Epidermal melanocyte (primary cell): ENCODE measurements around the gene WDR93.

Experiments
- DNase-seq: peaks from one replicate; pipeline ENCODE4 v3.0.0; 2011; ENCODE audit warnings: low spot score; ENCODE audit not compliant: insufficient read length

The WDR93 gene

DNA sequence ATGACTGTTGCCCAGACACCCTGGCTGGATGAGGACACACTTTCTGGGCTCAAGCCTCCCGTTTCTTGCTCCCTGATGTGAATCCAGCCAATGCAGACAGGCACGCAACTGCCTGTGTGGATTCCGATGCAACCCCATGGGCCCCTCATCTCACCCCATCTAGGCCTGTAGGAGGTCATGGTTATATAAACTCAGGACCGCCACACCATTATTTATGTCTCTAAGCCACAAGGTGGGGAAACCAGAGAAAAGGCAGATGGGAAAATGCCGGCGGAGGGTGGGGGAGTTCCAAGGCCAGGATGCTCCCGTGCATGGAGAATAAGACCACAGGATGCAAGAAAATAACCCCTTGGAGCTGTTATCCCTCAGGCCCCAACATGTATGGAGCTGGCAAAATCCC lies 58.4 kb downstream of the WDR93 start:
- no peak for DNase-seq

DNA sequence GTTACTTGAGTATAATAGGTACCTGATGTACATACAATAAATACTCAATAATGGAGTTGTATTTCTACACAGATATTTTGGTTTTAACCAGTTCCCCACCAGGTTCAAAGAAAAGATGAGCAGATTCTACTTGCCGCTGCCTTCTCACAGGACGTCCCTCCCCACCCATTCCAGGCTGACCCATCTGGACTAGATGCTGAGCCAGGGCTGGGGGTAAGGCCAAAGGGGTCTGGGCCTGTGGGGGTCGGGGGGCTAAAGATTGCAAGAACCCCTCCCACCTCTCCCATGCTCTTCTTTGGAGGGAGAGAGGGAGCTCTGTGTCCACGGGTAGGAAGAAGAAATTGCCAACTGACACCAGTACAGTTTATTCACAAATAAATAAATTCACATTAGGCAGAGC lies 58.9 kb downstream of the WDR93 start:
- no peak for DNase-seq

DNA sequence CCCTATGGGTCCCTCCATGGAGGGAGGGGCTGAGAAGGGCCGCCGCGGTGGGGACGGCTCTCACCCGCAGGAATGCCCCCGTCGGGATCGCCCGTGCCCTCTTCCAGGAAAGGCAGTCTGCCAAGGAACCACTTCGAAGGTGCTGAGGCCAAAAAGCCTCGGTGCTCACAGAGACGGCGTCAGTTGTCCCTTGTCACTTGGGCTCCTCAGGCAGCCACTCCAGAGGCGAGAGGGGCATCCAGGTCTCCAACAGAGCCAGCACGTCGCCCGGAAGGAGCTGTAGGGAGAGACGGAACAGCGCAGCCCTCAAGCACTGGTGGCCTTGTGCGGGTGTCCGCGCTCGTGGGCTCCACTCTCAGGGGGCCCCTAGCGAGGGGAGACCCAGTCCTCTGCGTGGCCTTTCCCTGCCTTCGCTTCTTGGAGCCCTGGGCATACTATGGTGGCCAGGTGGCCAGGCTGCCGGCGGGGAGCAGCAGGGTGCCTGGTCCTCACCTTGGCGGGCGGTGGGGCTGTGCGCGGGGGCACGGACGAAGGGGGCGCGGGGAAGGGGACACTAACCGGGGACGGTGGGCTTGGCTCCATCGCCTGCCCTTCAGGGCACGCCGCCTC lies 59.4 kb downstream of the WDR93 start:
- DNase-seq: no peak

DNA sequence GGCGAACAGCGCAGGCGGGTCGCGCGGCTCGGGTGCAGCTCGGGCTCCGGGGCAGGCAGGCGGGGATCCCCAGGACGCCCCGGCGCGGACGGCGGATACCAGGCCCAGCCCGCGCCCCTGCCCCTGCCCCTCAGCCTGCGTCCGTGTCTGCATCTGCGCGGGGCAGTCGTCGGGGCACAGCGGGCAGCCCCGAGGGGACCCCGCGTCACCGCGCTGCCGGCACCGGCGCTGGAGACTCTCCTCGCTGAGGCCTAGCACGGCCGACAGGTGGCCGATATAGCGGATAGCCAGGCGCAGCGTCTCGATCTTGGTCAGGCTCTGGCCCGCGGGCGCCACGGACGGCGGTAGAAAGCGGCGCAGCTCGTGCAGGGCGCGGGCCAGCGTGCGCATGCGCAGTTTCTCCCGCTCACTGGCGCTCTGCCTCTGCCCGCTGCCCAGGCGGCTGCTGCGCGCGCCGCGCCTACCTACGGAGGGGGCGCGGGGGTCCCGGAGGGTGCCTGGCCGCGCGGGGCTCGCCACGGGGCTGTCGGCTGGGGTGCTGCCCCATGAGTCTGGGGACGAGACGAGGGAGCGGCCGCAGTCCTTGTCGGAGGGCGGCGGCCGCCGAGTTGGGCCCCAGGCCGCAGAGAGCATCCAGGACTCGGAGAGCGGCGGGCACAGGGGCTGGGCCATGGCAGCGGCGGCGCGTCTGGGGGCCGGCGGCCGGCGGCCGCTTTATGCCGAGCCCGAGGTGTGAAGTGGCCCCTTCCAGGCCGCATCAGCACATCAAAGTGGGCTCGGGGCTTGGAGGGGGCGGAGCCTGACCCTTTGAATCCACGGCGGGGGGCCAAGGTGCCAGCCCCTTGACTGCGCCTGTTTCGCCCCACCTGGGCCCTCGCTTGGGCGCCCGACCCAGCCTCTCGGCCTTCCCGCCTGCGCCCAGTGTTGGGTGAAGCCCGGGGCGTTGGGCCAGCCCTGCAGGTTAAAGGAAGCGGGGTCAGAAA lies 60.2 kb downstream of the WDR93 start, which contains the start of gene MESP1:
TSS of gene MESP1 (minus strand) at position 690 of the 983 bp plus-strand sequence. CDS start at position 672, 18 bp downstream.
- peak; percentile 94 for DNase-seq

DNA sequence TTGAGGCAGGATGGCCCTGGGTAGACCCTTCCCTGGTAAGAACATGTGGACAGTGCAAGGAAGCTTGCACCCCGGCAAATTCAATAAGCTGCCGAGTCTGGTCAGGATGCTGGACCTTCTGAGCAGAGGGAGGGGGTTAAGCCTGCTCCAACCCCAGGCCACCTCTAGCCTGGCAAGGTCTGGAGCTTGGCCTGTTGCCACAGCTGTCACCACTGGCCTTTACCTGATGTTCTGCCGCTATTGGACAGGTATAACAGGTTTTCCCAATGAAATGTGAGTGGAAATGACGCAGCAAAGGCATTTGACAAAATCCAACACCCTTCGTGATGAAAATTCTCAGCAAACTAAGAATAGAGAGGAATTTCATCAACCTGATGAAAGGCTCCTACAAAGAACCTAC lies 61.1 kb downstream of the WDR93 start:
- DNase-seq: no peak

DNA sequence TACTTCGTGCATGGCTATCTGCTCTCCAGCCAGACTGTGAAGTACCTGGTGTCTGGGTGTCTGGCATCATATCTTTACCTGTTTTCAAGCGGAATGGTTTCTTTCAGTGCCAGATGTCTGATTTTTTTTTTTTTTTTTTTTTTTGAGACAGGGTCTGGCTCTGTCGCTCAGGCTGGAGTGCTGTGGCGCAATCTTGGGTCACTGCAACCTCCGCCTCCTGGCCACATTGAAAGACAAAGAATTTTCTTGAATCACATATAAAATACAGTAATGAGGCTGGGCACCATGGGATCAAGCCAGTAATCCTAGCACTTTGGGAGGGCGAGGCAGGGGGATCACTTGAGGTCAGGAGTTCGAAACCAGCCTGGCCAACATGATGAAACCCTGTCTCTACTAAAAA lies 63.2 kb downstream of the WDR93 start:
- no peak for DNase-seq

DNA sequence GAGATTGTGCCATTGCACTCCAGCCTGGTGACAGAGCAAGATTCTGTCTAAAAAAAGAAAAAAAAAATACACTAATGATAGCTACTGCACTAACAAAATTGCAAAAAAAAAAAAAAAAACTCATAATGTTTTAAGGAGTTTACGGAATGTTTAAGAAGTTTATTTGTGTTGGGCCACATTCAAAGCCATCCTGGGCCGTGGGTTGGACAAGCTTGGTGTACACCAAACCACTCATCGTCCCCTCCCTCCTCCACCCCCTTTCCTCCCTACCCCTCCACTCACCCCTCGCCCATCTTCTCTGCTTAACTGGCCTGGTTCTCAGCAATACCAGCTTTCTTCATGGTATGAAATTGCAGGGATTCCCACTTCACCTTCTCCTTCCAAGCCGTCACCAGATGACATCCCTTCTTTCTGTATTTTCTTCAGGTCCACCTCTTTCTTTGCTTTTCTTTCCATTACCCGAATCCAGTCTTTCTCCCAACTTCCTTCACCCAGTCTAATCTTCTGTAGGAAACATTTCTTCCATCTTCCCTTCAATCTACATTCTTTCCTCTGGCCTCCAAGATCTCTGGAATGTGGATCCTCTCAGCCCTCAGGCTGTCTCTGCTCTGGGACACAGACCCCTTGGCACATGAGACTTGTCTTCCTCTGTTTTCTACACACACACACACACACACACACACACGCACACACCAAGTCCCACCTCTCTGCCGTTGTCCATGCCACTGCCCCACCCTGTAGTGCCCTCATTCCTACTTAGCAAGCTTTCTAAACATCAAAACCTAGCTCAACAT lies 63.9 kb downstream of the WDR93 start:
- peak; percentile 33 for DNase-seq

DNA sequence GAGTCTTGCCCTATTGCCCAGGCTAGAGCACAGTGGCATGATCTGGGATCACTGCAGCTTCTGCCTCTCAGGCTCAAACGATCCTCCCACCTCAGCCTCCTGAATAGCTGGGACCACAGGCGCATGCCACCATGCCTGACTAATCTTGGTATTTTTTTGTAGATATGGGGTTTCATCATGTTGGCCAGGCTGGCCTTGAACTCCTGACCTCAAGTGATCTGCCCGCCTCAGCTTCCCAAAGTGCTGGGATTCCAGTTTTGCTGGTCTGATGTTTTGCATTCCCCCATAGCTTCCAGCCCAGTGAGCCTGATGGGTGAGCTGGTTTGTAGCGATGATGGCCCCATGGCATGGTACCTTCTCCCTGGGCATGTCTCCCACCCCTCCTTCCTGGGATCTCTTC lies 65.1 kb downstream of the WDR93 start:
- DNase-seq: no peak

DNA sequence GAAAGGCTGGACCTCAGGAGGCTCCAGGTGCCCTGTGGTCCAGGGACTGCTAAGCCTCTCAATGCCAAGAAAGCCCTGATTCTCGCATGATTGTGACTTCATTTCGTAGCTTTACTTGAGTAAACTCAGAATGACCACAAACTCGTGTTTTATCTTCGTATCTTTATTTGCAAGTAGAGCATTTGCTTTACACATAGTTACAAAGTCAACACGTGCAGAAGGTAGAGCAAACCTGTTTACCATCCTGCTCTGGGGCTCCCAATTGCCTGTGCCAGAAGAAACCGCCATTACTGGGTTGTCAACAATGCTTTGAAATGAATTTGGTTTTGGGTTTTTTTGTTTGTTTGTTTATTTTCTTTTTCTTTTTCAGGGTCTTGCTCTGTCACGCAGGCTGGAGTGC lies 66.3 kb downstream of the WDR93 start:
- DNase-seq: no peak

DNA sequence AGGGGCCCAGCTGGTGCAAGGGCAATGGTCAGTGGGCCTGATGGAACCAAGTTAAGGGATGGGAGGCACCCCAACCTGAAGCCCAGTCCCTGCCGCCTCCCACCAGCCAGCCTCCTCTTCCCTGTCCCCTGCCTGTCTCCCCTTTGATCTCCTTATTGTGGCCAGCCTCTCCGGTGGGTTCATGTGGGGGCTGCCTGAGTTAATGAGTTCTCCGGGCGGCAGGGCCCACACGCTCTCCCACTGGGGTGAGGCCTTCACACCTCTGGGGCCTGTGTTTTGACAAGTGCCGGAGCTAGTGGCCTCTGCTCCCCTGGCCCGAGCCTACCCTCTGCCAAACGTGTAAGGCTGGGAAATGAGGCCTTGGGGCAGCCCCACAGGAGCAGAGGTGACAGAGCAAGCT lies 67.7 kb downstream of the WDR93 start:
- no peak for DNase-seq

DNA sequence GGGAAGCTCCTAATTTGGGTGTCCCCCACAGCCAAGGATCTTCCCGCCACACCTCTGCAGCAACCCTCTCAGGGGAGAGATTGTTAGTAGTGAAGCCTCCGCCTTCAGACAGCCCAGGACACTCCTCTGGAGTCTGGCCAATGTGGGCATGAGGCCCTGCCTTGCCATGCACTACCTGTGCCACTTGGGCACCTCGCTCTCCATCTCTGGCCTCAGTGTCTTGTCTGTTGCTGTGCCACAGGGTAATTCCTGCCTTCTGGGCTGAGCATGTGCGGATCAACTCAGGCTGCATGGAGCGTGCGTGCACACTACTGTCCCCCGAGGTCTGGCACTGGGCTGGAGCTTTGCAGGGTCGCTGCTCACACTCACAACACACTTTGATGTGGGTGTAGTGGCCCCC lies 68.4 kb downstream of the WDR93 start:
- no peak for DNase-seq

DNA sequence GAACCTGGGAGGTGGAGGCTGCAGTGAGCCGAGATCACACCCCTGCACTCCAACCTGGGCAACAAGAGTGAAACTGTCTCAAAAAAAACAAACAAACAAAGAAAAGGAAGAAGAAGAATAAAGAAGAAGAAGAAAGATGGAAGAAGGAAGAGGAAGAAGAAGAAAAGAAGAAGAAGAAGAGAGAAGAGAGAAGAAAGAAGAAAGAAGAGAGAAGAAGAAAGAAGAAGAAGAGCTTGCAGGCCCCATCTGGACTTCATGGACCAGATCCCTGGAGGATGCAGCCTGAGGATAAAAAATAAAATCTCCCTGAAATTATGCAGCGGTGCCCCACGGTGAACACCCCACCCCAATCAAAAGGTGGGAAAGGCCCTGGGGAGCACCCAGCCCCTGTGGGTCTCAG lies 69.2 kb downstream of the WDR93 start:
- DNase-seq: no peak

DNA sequence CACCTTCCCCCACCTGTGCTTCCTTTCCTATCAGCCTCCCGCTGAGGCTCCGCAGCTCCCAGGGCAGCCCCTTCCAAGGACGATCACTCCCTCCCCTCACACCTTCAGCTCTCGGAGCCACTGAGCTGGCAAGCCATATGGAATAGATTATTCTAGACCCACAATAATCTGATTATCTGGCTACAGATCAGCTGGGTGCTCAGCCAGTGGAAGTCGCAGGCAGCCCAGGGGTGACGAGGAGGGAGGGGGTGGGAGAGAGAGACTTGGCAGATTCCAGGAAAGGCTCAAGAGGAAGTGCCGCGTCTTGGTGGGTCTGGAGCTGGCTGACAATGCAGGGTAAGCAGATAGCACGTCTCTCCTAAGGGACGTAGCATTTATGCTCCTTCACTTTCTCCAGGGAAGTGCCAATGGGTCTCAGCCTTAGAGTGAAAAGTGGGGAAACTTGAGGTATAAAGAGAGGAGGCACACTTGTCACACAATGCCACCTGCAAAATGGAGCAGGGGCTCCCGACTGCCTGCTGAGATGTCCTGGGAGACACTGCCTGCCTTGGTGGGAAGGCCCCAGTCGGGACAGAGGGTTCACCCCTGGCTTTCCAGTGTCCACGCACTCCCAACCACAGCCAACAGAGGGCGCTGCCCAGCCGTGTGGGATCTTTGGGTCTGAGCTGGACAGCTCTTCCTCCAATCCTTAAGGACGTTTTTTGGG lies 69.8 kb downstream of the WDR93 start:
- peak; percentile 84 for DNase-seq

DNA sequence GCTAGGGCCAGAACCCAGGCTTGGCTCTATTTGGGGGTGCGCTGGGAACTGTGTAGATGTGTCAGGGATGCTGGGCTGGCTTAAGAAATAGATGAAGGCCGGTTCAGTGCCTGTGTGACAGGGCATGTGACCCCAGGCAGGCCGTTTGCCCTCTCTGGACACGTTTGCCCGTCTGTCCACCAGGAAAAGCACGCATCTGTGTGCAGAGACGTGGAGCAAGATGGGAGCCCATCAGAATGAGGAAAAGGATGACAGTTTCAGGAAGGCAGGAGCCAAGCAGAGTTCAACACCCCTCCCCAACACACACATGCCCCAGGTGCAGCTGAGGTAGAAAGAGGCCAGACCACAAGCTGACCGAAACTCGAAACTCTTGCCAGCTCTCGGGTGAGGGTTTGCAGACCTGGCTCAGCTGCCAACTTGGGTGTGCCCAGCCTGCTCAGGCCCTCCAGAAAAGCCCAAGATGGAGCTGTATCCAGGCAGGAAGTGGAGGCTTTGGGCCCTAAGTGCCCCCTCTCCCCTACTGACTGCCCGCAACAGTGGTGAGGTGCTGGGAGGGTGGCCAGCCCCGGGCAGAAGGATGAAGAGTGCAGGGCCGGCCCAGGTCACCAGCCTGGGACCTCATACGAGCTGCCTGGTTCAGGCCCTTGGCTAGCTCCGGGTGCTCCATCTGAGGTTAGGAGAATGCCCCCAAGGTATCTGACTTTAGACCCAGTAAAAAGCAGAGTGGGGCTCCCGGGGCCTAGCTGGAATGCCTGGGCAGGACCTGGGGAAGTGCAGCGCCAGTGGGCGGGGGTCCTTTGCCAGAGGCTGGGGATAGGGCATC lies 70.6 kb downstream of the WDR93 start:
- no peak for DNase-seq

DNA sequence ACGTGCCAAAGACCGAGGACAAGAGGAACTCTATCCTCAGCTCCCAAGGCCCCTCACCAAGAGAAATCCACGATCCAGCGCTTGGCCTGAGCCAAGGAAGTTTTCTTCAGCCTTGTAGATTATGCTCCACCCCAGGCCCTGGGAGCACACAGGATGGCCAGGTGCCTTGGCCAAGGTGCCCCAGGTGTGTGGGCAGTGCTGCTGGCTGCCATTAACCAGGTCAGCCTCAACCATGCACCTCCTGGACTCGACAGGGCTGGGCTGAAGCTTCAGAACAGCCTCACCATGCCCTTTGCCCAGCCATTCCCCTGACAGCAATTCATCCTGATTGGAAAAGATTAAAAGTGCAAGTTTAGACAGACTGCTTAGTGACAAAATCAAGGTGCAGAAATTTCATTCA lies 71.3 kb downstream of the WDR93 start:
- no peak for DNase-seq

DNA sequence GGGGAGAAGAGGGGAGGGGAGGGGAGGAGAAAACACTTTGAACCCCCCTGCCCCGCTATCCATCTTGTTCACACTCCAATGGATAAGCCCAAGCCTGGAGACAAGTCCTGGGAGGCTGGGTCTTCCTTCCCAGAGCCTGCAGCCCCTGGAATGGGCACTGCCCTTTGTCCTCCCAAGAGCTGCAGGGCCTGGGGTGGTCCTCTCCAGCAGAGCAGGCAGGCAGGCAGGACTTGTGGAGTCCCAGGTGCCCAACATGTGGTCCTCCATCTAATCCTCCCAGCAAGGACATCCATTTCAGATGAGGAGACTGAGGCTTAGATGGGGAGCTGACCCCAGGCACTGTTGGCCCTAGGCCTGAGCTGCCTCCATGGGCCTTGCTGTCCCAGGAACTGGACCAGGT lies 75.1 kb downstream of the WDR93 start:
- no peak for DNase-seq

DNA sequence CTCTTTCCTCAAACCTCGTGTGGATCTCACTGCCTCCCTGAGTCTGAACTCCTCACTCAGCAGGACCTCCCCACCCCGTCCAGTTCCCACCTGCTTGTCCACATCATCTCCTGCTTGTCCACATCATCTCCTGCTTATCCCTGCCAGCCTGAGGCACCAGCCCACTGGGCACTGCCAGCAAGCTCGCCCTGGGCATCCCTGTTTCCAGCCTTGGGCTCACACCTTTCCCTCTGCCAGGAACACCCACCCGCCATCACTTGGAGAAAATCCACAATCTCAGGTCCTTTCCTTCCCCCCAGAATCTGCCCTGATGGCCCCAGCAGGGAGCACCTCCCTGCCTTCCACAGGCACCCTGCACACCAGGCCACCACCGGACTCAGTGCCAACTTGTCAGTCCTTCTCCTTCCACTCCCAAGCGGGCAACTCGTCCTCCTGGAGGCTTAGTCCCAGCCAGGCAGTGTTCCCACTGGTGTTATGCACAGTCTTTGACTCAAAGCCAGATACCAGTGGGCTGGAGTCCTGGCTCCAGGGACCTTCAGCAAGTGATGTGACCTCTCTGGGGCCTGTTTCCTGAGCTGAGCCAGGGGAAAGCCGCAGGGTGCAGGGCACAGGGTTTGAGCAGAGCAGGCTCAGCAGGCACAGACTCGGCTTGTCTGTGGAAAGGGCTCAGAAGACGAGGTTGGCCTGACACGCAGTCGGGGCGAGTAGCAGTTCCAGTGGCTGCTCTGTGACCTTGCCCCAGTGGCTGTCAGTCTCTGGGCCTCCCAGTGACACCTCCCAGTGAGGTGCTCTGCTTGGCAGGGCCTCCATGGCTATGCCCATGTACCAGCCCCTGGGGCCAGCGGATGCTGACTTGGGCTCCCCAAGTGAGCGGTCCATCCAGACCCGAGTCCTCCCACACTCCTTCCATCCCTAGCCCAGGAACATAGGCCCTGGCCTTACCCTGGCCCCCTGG lies 76.0 kb downstream of the WDR93 start:
- DNase-seq: no peak

DNA sequence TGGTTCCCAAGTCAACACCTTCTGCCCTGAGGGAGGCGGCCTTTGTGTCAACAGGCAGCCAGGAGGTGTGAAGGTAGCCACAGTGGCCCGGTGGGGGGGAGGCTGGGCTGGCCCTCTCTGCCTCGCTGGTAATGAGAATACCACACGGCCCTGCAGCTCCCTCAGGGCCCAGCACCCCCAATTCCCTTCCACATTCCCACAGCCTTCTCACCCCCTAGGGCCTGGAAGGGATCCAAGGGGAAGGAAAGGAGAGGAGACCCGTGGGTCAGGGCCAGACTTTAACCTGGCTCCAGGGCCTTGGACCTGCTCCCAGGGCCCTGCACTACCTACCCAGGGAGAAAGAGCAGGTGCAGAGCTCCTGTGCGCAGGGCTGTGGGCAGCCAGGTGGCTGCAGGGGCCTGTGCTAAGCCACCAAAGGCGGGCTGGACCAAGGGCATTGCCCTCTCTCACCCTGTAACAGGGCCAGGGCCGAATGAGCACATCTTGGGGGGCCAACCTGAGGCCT lies 76.9 kb downstream of the WDR93 start:
- no peak for DNase-seq

DNA sequence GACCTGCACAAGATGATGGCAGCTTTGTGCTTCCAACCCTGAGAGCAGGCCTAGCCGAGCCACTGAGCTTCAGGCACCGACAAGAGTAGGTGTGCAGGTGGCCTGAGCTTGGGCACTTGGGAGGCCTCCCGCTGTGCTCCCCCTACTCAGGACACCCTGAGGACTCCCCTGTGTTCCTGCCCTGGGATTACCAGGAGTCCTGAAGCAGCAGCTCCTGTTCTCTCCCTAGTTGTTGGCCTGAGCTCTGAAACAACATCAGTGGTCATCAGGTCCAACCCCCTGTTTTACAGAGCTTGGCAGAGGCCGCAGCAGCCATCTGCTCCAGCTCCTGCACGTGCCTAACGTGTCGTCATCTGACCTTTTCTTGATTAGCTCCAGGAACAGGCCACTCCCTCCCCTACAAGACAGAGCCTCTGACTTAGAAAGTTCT lies 77.5 kb downstream of the WDR93 start:
- no peak for DNase-seq
